T-helper 1 cell (primary cell): ENCODE results near the gene MCC.

ENCODE experiments used
- DNase-seq, 5 donors: peaks; one replicate each; pipeline ENCODE4 v3.0.0-alpha.2; 2012 to 2020

Gene MCC

DNA sequence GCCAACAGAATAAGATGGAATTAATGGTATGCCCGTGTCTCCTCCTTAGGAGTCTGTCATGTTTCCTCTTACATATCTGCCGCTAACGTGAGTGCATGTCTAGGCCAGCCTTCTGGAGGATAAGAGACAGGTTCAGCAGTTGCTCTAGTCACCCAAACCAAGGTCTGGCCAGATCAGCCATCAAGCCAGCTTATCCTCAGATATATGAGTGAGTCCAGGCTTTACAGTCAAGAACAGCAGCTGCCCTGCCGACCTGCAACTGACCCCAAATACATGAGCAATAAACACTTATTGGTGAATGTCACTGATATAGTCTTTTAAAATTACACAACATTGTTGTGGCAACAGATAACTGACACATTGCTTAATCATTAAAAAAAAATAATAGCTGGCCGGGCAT lies 177.0 kb downstream of the MCC start:
- no peak for DNase-seq

- DNase-seq, result no peak
These were observed 186.1 kb downstream of the MCC start for GRCh38 chr5:113302120-113302519.

- no peak for DNase-seq
These were observed 188.7 kb downstream of the MCC start for GRCh38 chr5:113299591-113299990.

DNA sequence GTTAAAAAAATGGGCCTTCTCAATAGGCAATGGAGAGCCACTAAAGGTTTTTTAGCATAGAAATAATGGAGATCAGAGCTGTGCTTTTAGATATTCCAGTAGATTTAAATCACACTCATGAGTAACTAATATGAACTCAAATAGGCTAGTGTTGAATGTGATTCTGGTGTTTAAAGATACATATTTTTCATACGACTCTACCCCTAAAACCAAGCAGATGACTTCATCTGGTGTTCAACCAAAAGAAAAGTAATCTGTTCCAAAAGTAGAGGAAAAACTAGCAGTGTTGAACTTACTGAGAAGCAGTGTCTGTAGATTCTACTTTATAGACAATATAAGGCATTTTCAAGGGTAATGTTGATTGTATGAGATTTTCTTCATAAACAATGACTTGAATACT lies 191.6 kb downstream of the MCC start:
- no peak for DNase-seq

DNA sequence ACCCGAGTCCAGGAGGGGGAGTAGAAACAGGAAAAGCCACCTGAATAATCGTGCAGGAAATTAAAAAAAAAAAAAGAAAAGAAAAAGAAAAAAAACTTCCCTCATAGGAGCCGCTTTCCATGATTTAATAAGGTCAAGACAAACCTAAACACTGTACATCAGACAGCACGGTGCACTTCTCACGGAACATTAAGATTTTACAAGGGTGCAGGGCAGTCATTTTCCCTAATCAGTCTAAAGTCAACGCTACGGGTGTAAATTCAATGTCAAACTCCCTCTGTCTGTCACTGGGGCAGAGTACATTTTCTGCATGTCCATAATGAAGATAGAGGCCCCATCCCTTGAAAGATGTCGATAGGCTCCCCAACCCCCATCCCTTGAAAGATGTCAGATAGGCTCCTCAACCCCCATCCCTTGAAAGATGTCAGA lies 193.1 kb downstream of the MCC start:
- no peak for DNase-seq

DNA sequence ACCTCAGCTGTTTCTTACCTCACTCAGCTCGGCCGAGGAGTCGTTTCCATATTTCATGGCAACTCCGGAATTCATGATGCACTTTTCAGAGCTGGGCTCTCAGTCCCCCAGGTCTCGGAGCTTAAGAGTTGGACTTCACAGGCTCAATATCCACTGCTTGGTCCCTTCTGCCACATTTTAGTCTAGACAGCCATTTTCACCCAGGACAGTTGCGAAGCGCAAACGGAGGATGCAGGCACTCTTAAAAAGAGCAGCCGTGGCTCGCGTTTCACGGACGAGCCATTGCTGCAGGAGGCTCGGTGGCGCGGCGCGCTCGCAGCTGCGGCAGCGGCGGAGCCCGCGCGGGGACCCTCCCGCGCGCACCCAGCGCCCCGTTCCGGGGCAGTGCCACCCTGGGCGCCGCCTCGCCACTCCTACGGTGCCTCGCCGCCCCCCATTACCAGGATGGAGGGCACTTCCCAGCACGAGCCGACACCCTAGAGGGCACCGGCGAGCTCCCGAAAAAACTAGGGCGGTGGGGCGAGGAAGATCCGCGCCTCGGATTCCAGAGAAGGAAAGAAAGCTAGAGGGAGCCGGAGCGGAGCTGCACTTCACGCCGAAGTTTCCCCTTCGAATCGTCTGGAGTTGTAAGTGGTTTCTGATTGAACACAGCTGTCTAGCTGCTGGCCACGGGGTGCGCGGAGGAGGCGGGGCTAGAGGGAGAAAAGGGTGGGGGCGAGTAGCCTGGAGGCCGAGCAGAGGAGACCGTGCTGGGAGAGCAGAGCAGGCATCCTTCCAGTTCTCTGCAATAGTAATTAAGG lies 193.7 kb downstream of the MCC start:
- peak; percentile 49 to 74 (median 59) for DNase-seq

DNA sequence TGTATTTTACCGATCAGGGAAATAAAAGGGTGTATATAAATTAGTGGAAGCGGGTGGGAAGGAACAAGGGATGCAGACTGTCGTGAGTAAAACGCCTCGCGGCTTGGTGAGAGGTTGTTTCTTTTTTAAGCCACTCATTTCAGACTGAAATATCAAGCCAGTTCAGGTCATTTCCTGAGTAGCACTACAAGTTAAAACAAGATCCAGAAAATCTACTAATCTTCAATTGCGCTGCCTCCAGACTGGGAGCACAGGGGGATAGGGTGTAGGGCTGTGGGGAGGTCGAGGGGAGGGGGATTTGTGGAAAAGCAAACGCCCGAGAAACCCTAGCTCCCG lies 194.3 kb downstream of the MCC start:
- no peak for DNase-seq

GRCh38 chr5:113293068-113293974 lies 194.9 kb downstream of the MCC start:
- peak in 1 of 5 donors; percentile 5 for DNase-seq

GRCh38 chr5:113292462-113292861 lies 195.8 kb downstream of the MCC start:
- no peak for DNase-seq

- DNase-seq, result no peak
These were observed 204.7 kb downstream of the MCC start for GRCh38 chr5:113283558-113283957.

DNA sequence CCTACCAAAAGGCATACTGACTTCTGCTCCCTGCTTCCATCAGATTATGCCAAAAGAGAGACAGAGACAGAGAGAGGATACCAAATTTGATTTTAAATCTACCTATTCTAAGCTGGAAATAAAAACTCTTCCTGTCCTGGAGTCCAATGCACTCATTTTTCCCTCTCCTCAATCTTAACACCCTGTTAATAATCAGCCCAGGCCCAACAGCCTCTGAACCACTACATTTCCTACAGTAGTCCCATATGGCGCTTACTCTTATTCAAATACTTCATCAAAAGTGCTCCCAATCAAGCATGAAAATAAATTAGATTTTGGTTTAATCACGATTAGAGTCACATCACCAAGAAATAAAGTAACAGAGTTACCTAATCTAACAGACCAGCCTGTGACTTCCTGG lies 205.8 kb downstream of the MCC start:
- DNase-seq, result no peak

- DNase-seq, result no peak
These were observed 207.1 kb downstream of the MCC start for GRCh38 chr5:113281194-113281593.

- no peak for DNase-seq
These were observed 207.7 kb downstream of the MCC start for GRCh38 chr5:113280541-113280940.

GRCh38 chr5:113278976-113279375 lies 209.3 kb downstream of the MCC start:
- DNase-seq, result no peak

- DNase-seq, result no peak
These were observed 211.8 kb downstream of the MCC start for GRCh38 chr5:113276493-113276892.

GRCh38 chr5:113276001-113276400 lies 212.3 kb downstream of the MCC start:
- no peak for DNase-seq

GRCh38 chr5:113274836-113275414 lies 213.3 kb downstream of the MCC start:
- DNase-seq, result no peak

DNA sequence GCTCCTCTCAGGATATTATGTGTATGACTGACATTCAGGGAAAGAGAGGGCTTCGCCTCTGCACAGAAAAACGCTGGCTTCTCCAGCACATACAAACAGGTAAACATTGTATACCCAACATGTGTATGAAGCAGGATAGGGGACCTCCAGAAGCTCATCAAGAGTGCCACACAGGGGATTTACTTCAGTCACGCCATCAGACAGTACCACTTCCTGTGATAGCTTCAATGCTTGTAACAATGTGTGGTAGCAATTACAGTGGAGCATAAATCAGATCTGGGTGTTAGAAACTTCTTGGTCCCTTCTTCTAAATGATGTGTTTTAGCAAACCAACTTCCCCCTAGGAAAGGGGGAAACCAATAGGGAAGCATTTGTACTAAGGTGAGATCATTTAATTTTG lies 214.3 kb downstream of the MCC start:
- DNase-seq, result no peak

- DNase-seq, result no peak
These were observed 216.4 kb downstream of the MCC start for GRCh38 chr5:113271745-113272454.

GRCh38 chr5:113271015-113271414 lies 217.2 kb downstream of the MCC start:
- DNase-seq, result no peak

DNA sequence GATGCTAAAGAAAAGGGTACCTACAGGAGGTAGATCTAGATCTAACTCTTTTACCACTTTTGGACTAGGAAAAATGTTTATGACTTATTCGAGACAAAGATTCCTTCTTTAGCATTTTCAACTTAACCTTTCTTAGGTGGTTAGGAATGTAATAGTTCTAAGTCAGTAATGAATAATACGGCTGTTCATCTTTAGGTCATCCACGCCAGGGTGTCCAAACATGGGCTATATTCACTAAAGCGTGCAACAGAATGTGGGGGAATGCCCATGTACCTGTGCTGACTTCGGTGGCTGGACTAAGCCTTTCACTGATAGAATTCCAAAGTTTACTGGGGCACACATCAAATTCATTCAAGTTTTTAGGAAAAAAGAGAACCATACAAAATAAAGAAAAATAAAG lies 218.2 kb downstream of the MCC start:
- DNase-seq, result no peak

GRCh38 chr5:113269023-113269997 lies 218.9 kb downstream of the MCC start:
- no peak for DNase-seq
